Thyroid gland (tissue), 4 donors: ENCODE results near the gene RNU4-1. TPM values are rescaled to one million over a fixed set of nuclear protein-coding genes. Genes with fewer than 3 reads are reported as not detected.

ENCODE experiments used
- DNase-seq, 2 donors: peaks; one replicate each; pipeline ENCODE4 v3.0.0-alpha.2; 2019
- H3K27ac ChIP-seq, 3 donors: fragments of 200-600 bp; sonication (generic); 1 replicate in 2 of 3; 2 replicates in 1 of 3; pipeline ENCODE4 v1.5.1; 2016 to 2019; ENCODE audit warnings: mild to moderate bottlenecking in 1 of 3, moderate library complexity in 1 of 3
- H3K27me3 ChIP-seq: fragments of 200-600 bp; sonication (generic); one replicate; pipeline ENCODE4 v1.5.1; 2019
- H3K36me3 ChIP-seq, 2 donors: fragments of 200-600 bp; sonication (generic); one replicate each; pipeline ENCODE4 v1.5.1; 2016 to 2019
- H3K4me1 ChIP-seq, 2 donors: fragments of 200-600 bp; sonication (generic); one replicate each; pipeline ENCODE4 v1.5.1; 2017 to 2019
- H3K4me3 ChIP-seq, 3 donors: fragments of 200-600 bp; sonication (generic); replicated peaks in 1 of 3; 1 replicate in 2 of 3; 2 replicates in 1 of 3; pipeline ENCODE4 v1.5.1; 2016; ENCODE audit warnings: mild to moderate bottlenecking in 1 of 3
- H3K9me3 ChIP-seq: fragments of 200-600 bp; sonication (generic); one replicate; pipeline ENCODE4 v1.5.1; 2017
- CTCF ChIP-seq, 6 experiments: fragments of 200-600 bp in 3 of 6; fragments of 450-650 bp in 3 of 6; sonication (generic) in 3 of 6; IDR thresholded peaks; one replicate each; pipeline ENCODE4 v1.5.1; 2016 to 2019; ENCODE audit warnings: antibody characterized with exemption in 6 of 6, mild to moderate bottlenecking in 2 of 6, inconsistent platforms in 1 of 6, moderate library complexity in 1 of 6
- POLR2A ChIP-seq, 2 donors: fragments of 450-650 bp; IDR thresholded peaks; one replicate each; pipeline ENCODE4 v1.6.1; 2017; ENCODE audit warnings: antibody characterized with exemption in 2 of 2, mild to moderate bottlenecking in 2 of 2, moderate library complexity in 1 of 2
- WGBS, 2 donors: methylation state at CpG; one replicate each; pipeline ENCODE4 v1.1.5; 2017; 5-methylcytosine and 5-hydroxymethylcytosine counted together
- intact Hi-C: fragments of 100-400 bp; cut with DNase I; formaldehyde crosslinking; loops from one replicate; pipeline ENCODE4 v1.15.1; 2023
- total RNA-seq, 4 donors: library from RNA; depleted of rRNA; stranded (reverse); fragments of >200 nt; gene quantifications; one replicate each; pipeline ENCODE4 v1.2.3, GENCODE V29; 2016

Gene RNU4-1
- total RNA-seq, 4 donors from 2014 or later = under 0.01 TPM

GRCh38 chr12:120262852-120263747, 29.9 kb downstream of the RNU4-1 start:
- Histone ChIP-seq H3K36me3 (no peaks in the 10 kb centered on the region), H3K27ac (peak overlapping the region; percentile 85 to 97 (median 96)), H3K27me3 (no peaks in the 10 kb centered on the region), H3K9me3 (no peaks in the 10 kb centered on the region), H3K4me1 (peaks cover 54 to 70% of the 10 kb centered on the region in 2 donors), H3K4me3 (peak overlapping the region in 1 of 3 donors; percentile 99)
- WGBS, 2 donors = 13 to 17% methylated on average over 12 to 15 of the region's 15 CpGs
- TF ChIP-seq POLR2A (IDR thresholded peaks at IDR 0.05) = peak in 1 of 2 donors; percentile 5
- no peak for TF ChIP-seq CTCF (IDR thresholded peaks at IDR 0.05)
- peak; percentile 61 to 62 for DNase-seq
- intact Hi-C loops = no loop called here

- intact Hi-C loops = no loop called here
- Histone ChIP-seq H3K36me3 (no peaks in the 10 kb centered on the region), H3K9me3 (no peaks in the 10 kb centered on the region), H3K4me3 (peak overlapping the region in 1 of 3 donors; percentile 99), H3K27me3 (no peaks in the 10 kb centered on the region), H3K27ac (peak overlapping the region; percentile 85 to 97 (median 96)), H3K4me1 (peaks cover 63 to 73% of the 10 kb centered on the region in 2 donors)
- TF ChIP-seq CTCF (IDR thresholded peaks at IDR 0.05) = no peak
- no peak for TF ChIP-seq POLR2A (IDR thresholded peaks at IDR 0.05)
- WGBS, 2 donors = 62 to 70% methylated on average over 10 of the region's 10 CpGs
- no peak for DNase-seq
These were observed 30.8 kb downstream of the RNU4-1 start for GRCh38 chr12:120261951-120262851.

GRCh38 chr12:120260607-120261006, 32.4 kb downstream of the RNU4-1 start:
- Histone ChIP-seq H3K4me3 (no peak overlapping the region), H3K36me3 (no peaks in the 10 kb centered on the region), H3K27me3 (no peaks in the 10 kb centered on the region), H3K9me3 (no peaks in the 10 kb centered on the region), H3K4me1 (peaks cover 79 to 84% of the 10 kb centered on the region in 2 donors), H3K27ac (no peak overlapping the region)
- intact Hi-C loops = no loop called here
- no peak for DNase-seq
- WGBS, 2 donors = 95 to 96% methylated on average over 5 of the region's 5 CpGs
- TF ChIP-seq CTCF (IDR thresholded peaks at IDR 0.05) (no peak), POLR2A (IDR thresholded peaks at IDR 0.05) (no peak)

- DNase-seq = no peak
- 80 to 90% methylated on average over 8 of the region's 8 CpGs for WGBS, 2 donors
- no peaks in the 10 kb centered on the region for H3K36me3 ChIP-seq
- no peaks in the 10 kb centered on the region for H3K27me3 ChIP-seq
- no peaks in the 10 kb centered on the region for H3K9me3 ChIP-seq
- intact Hi-C loops = no loop called here
- H3K27ac ChIP-seq = peak overlapping the region in 2 of 3 donors; percentile 93 to 95
- TF ChIP-seq POLR2A (IDR thresholded peaks at IDR 0.05) (no peak), CTCF (IDR thresholded peaks at IDR 0.05) (no peak)
- peaks cover 77 to 89% of the 10 kb centered on the region in 2 donors for H3K4me1 ChIP-seq
- no peak overlapping the region for H3K4me3 ChIP-seq
These were observed 33.4 kb downstream of the RNU4-1 start for GRCh38 chr12:120259418-120260202.
